Natural killer cell (primary cell): Measurements from ENCODE around the gene TCEAL3. TPM values are rescaled to one million over a fixed set of nuclear protein-coding genes. Genes with fewer than 3 reads are reported as not detected.
"Not testable (repeated sequence)": the region's sequence is repeated elsewhere in the genome, so short reads cannot be mapped to it uniquely, and the experiment has no call there.

Experiments
- ATAC-seq, 3 donors: fragments of 150-1000 bp in 2 of 3; fragments of 200-7000 bp in 1 of 3; cut with Tn5 transposase; 1 replicate in 1 of 3; 2 replicates in 2 of 3; pipeline ENCODE4 v1.10.0; 2021; ENCODE audit warnings: mild to moderate bottlenecking in 2 of 3, moderate library complexity in 2 of 3
- DNase-seq, 2 donors: peaks; one replicate each; pipeline versions ENCODE4 v3.0.0 to v3.0.0-alpha.2; 2013 to 2021; ENCODE audit warnings: mixed read lengths in 1 of 2
- H3K27ac ChIP-seq: one replicate; pipeline ENCODE4 v1.5.1; 2013; ENCODE audit warnings: mild to moderate bottlenecking, low read length
- H3K27me3 ChIP-seq: one replicate; pipeline ENCODE4 v1.6.1; 2013; ENCODE audit warnings: low read length; ENCODE audit not compliant: control insufficient read depth, insufficient read depth
- H3K36me3 ChIP-seq: one replicate; pipeline ENCODE4 v1.6.1; 2013; ENCODE audit warnings: low read length; ENCODE audit not compliant: control insufficient read depth, insufficient read depth
- H3K4me1 ChIP-seq: one replicate; pipeline ENCODE4 v1.6.1; 2013; ENCODE audit warnings: low read length; ENCODE audit not compliant: control insufficient read depth, insufficient read depth
- H3K4me3 ChIP-seq: one replicate; pipeline ENCODE4 v1.5.1; 2013; ENCODE audit warnings: low read length
- H3K9me3 ChIP-seq: one replicate; pipeline ENCODE4 v1.6.1; 2013; ENCODE audit warnings: low read length; ENCODE audit not compliant: control insufficient read depth, insufficient read depth
- H3K27ac Mint-ChIP-seq, 2 donors: one replicate each; pipeline ENCODE4 v1.8.0; 2022; ENCODE audit warnings: mild to moderate bottlenecking in 2 of 2, mixed read lengths in 2 of 2, moderate library complexity in 1 of 2
- H3K27me3 Mint-ChIP-seq, 2 donors: one replicate each; pipeline ENCODE4 v1.8.0; 2022; ENCODE audit warnings: low read depth in 2 of 2, mixed read lengths in 2 of 2
- H3K36me3 Mint-ChIP-seq: one replicate; pipeline ENCODE4 v1.8.0; 2022; ENCODE audit warnings: mixed read lengths
- H3K4me1 Mint-ChIP-seq, 2 donors: one replicate each; pipeline ENCODE4 v1.8.0; 2022; ENCODE audit warnings: mixed read lengths in 2 of 2
- H3K4me3 Mint-ChIP-seq: one replicate; pipeline ENCODE4 v1.8.0; 2022; ENCODE audit warnings: mild to moderate bottlenecking, moderate library complexity, mixed read lengths
- H3K9me3 Mint-ChIP-seq, 2 donors: one replicate each; pipeline ENCODE4 v1.8.0; 2022; ENCODE audit warnings: mixed read lengths in 2 of 2
- WGBS: methylation state at CpG from one replicate; pipeline ENCODE4 v1.1.7; 2013; ENCODE audit warnings: missing lambda C conversion rate; ENCODE audit not compliant: insufficient coverage; 5-methylcytosine and 5-hydroxymethylcytosine counted together
- intact Hi-C: fragments of 100-400 bp; cut with micrococcal nuclease; formaldehyde crosslinking; loops from one replicate; pipeline ENCODE4 v1.14.2; 2022
- total RNA-seq, 4 donors: library from RNA; stranded (reverse); fragments of 120-200 nt in 1 of 4; gene quantifications; one replicate each; pipeline versions ENCODE4 v1.2.3 to v1.2.4, GENCODE V29; 2013 to 2022
- TF ChIP-seq, protein P1 (sequence below): fragments of 200-600 bp; IDR thresholded peaks from one replicate; pipeline ENCODE4 v1.8.0; 2022; ENCODE audit warnings: antibody characterized with exemption

The TCEAL3 gene
- total RNA-seq, 3 donors from 2014 or later (not counting 1 experiment from before 2014, with no cell fraction given): 6.2 to 8.7 (median 8.4) TPM

DNA sequence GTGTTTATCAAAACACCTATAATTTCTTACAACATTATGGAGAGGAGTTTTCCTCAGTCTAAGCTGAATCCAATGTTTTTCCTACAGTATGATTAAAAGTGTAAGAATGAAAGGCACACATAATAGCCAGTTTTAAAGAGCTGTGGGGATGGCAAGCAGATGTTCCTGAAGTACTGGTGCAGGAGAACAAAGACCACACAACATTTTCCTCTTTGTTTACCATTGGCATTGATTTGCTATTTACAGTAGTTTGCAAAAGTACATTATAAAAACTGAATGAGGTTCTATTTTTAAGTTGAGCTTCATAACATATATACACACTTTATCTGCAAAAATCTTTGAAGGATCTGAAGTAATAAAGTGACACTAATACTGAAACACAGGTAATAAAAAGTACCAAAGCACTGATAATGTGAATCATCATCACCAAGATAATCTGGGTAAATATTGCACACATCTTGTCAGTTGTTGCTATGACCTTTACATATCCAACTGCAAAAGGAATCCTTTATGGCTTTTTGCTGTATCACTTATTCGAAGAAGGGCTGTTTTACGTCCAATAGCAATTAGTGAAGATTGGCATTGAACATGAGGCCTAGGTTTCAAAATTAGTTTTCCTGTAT, 43.5 kb downstream of the TCEAL3 start:
- WGBS: no CpG with 5 or more reads among the region's 2 CpGs
- H3K27me3 Mint-ChIP-seq: peaks cover 7 to 33% of the 10 kb centered on the region in 2 donors

DNA sequence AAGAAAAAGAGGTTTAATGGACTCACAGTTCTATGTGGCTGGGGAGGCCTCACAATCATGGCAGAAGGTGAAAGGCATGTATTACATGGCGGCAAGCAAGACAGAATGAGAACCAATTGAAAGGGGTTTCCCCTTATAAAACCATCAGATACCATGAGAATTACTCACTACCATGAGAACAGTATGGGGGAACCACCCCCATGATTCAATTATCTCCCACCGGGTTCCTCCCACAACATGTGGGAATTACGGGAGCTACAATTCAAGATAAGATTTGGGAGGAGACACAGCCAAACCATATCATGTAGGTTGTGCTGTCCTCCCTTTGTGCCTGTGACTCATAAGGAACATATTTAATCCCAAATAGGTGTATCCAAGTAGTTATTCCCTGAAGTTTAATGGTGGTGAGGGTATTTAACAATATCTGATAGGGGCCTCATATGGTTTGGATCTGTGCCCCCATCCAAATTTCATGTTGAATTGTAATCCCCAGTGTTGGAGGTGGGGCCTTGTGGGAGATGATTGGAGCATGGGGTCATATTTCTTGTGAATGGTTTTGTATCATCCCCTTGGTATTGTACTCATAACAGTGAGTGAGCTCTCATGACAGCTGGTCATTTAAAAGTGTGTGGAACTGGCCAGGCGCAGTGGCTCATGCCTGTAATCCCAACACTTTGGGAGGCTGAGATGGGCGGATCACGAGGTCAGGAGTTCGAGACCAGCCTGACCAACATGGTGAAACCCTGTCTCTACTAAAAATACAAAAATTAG, 47.7 kb downstream of the TCEAL3 start:
- H3K27me3 Mint-ChIP-seq: peaks cover 6 to 25% of the 10 kb centered on the region in 2 donors
- H3K36me3 Mint-ChIP-seq, DNase-seq, H3K4me1 ChIP-seq, H3K9me3 ChIP-seq, H3K9me3 Mint-ChIP-seq, H3K4me3 Mint-ChIP-seq, H3K27ac Mint-ChIP-seq, H3K27ac ChIP-seq, ATAC-seq, H3K36me3 ChIP-seq, intact Hi-C loops, H3K4me1 Mint-ChIP-seq, H3K4me3 ChIP-seq, H3K27me3 ChIP-seq: not testable (repeated sequence)
- 92% methylated on average over 3 of the region's 7 CpGs for WGBS

More for the DNA sequence above, 43.5 kb downstream of the TCEAL3 start:
- no peaks in the 10 kb centered on the region for H3K36me3 ChIP-seq
- DNase-seq (no peak), ATAC-seq (no peak)
- TF ChIP-seq, protein P1, sequence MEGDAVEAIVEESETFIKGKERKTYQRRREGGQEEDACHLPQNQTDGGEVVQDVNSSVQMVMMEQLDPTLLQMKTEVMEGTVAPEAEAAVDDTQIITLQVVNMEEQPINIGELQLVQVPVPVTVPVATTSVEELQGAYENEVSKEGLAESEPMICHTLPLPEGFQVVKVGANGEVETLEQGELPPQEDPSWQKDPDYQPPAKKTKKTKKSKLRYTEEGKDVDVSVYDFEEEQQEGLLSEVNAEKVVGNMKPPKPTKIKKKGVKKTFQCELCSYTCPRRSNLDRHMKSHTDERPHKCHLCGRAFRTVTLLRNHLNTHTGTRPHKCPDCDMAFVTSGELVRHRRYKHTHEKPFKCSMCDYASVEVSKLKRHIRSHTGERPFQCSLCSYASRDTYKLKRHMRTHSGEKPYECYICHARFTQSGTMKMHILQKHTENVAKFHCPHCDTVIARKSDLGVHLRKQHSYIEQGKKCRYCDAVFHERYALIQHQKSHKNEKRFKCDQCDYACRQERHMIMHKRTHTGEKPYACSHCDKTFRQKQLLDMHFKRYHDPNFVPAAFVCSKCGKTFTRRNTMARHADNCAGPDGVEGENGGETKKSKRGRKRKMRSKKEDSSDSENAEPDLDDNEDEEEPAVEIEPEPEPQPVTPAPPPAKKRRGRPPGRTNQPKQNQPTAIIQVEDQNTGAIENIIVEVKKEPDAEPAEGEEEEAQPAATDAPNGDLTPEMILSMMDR: no peak
- H3K27ac ChIP-seq: no peak overlapping the region
- intact Hi-C loops: no loop called here
- Mint-ChIP-seq H3K4me1 (peaks cover 4% of the 10 kb centered on the region in 2 donors), H3K36me3 (no peaks in the 10 kb centered on the region), H3K4me3 (no peak overlapping the region), H3K9me3 (no peaks in the 10 kb centered on the region), H3K27ac (no peak overlapping the region)
- no peaks in the 10 kb centered on the region for H3K9me3 ChIP-seq
- no peaks in the 10 kb centered on the region for H3K4me1 ChIP-seq
- no peaks in the 10 kb centered on the region for H3K27me3 ChIP-seq
- H3K4me3 ChIP-seq: no peak overlapping the region

DNA sequence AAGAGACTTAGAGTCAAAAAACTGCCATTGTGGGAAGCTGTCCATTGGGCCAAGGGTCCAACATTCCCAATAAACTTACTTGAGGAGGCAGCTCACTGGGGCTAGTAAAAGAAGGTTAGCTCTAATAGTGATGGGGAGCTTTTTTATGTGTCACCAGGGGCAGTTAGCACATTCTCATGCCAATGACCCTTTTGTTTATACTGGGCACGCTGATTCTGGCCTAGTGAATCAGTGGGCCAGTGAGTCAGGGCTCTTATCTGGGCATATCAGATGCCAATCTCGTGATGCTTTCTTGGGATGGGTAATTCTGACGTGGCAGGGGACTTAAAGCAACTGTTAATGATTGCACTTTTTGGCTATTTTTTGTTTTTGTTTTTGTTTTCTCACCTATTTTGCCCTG, 48.9 kb downstream of the TCEAL3 start:
- Histone ChIP-seq H3K4me1 (no peaks in the 10 kb centered on the region), H3K27ac (no peak overlapping the region), H3K27me3 (no peaks in the 10 kb centered on the region), H3K36me3 (no peaks in the 10 kb centered on the region), H3K9me3 (no peaks in the 10 kb centered on the region), H3K4me3 (no peak overlapping the region)
- TF ChIP-seq, protein P1: no peak
- Mint-ChIP-seq H3K36me3 (no peaks in the 10 kb centered on the region), H3K4me3 (no peak overlapping the region), H3K27ac (no peak overlapping the region), H3K27me3 (peaks cover 6 to 26% of the 10 kb centered on the region in 2 donors), H3K9me3 (no peaks in the 10 kb centered on the region), H3K4me1 (peaks cover 5% of the 10 kb centered on the region in 2 donors)
- intact Hi-C loops: no loop called here
- no peak for ATAC-seq
- WGBS: 74% methylated on average over 3 of the region's 3 CpGs
- no peak for DNase-seq

DNA sequence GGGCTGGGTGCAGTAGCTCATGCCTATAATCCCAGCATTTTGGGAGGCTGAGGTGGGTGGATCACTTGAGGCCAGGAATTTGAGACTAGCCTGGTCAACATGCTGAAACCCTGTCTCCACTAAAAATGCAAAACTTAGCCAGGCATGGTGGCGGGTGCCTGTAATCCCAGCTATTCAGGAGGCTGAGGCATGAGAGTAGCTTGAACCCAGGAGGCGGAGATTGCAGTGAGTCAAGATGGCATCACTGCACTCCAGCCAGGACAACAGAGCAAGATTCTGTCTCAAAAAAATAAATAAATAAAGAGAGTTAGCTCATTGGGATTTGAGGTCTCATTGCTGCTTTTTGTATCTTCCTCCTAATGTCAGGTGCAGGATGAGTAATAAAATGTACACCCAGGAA, 49.3 kb downstream of the TCEAL3 start:
- H3K27ac ChIP-seq, H3K36me3 Mint-ChIP-seq, intact Hi-C loops, H3K4me3 ChIP-seq, DNase-seq, H3K4me1 ChIP-seq, H3K9me3 Mint-ChIP-seq, H3K36me3 ChIP-seq, H3K27me3 ChIP-seq, ATAC-seq, H3K4me1 Mint-ChIP-seq, H3K27ac Mint-ChIP-seq, H3K9me3 ChIP-seq, H3K4me3 Mint-ChIP-seq: not testable (repeated sequence)
- whole genome bisulfite sequencing: 96% methylated on average over 2 of the region's 2 CpGs
- peaks cover 6 to 31% of the 10 kb centered on the region in 2 donors for H3K27me3 Mint-ChIP-seq
